ENCODE measurements around the gene ATP6V1F. TPM values are rescaled to one million over a fixed set of nuclear protein-coding genes. Genes with fewer than 3 reads are reported as not detected.

ATP6V1F gene
- total RNA-seq, 2 donors from 2014 or later: 122 to 157 TPM

DNA sequence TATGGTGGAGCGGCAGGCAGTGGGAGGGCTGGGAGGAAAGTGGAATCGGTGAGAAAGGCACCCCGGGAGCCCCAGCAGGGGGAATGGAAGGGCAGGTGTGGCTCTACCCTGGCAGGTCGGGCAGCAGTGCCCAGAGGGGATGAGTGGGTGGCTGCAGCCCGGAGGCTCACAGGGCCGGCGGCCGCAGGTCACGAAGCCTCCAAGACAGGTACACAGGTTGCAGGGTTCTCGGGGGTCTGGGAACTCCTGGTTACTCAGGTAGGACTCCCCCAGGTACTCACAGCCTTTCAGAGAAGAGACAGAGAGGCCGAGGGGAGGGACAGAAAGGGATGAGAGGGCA, 26.1 kb downstream of the ATP6V1F start:
- Mint-ChIP-seq H3K9me3 (no peaks in the 10 kb centered on the region), H3K4me1 (peaks cover 4% of the 10 kb centered on the region), H3K36me3 (ENCODE audit: low read depth) (peaks cover 2% of the 10 kb centered on the region), H3K27me3 (ENCODE audit: insufficient read depth) (peaks cover 9% of the 10 kb centered on the region), H3K4me3 (no peak overlapping the region), H3K27ac (no peak overlapping the region)
- no peaks in the 10 kb centered on the region for H3K4me1 ChIP-seq (ENCODE audit: control insufficient read depth, insufficient read depth, low read length)
- H3K27ac ChIP-seq (ENCODE audit: low read depth, low read length): no peak overlapping the region
- TF ChIP-seq, protein P1, sequence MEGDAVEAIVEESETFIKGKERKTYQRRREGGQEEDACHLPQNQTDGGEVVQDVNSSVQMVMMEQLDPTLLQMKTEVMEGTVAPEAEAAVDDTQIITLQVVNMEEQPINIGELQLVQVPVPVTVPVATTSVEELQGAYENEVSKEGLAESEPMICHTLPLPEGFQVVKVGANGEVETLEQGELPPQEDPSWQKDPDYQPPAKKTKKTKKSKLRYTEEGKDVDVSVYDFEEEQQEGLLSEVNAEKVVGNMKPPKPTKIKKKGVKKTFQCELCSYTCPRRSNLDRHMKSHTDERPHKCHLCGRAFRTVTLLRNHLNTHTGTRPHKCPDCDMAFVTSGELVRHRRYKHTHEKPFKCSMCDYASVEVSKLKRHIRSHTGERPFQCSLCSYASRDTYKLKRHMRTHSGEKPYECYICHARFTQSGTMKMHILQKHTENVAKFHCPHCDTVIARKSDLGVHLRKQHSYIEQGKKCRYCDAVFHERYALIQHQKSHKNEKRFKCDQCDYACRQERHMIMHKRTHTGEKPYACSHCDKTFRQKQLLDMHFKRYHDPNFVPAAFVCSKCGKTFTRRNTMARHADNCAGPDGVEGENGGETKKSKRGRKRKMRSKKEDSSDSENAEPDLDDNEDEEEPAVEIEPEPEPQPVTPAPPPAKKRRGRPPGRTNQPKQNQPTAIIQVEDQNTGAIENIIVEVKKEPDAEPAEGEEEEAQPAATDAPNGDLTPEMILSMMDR (conservative IDR thresholded peaks at IDR 0.05): no peak
- no peak for DNase-seq
- no peaks in the 10 kb centered on the region for H3K36me3 ChIP-seq (ENCODE audit: control insufficient read depth, insufficient read depth, low read length)
- H3K9ac ChIP-seq (ENCODE audit: extremely low read depth, low read length, poor library complexity, severe bottlenecking): no peak overlapping the region
- no peaks in the 10 kb centered on the region for H3K9me3 ChIP-seq (ENCODE audit: control insufficient read depth, low read length)
- H3K4me3 ChIP-seq (ENCODE audit: low read length): no peak overlapping the region
- H3K27me3 ChIP-seq (ENCODE audit: control insufficient read depth, insufficient read depth, low read length, poor library complexity, severe bottlenecking): no peaks in the 10 kb centered on the region
- WGBS, 2 experiments (ENCODE audit: insufficient coverage in 1 of 2, insufficient read length in 1 of 2): 84 to 89% methylated on average over 6 to 11 of the region's 11 CpGs

- Histone ChIP-seq H3K36me3 (ENCODE audit: control insufficient read depth, insufficient read depth, low read length) (no peaks in the 10 kb centered on the region), H3K27ac (ENCODE audit: low read depth, low read length) (no peak overlapping the region), H3K4me1 (ENCODE audit: control insufficient read depth, insufficient read depth, low read length) (no peaks in the 10 kb centered on the region), H3K9ac (ENCODE audit: extremely low read depth, low read length, poor library complexity, severe bottlenecking) (no peak overlapping the region), H3K27me3 (ENCODE audit: control insufficient read depth, insufficient read depth, low read length, poor library complexity, severe bottlenecking) (no peaks in the 10 kb centered on the region), H3K4me3 (ENCODE audit: low read length) (no peak overlapping the region), H3K9me3 (ENCODE audit: control insufficient read depth, low read length) (no peaks in the 10 kb centered on the region)
- TF ChIP-seq, protein P1 (conservative IDR thresholded peaks at IDR 0.05): no peak
- Mint-ChIP-seq H3K36me3 (ENCODE audit: low read depth) (peaks cover 2% of the 10 kb centered on the region), H3K27me3 (ENCODE audit: insufficient read depth) (peaks cover 9% of the 10 kb centered on the region), H3K9me3 (no peaks in the 10 kb centered on the region), H3K4me3 (no peak overlapping the region), H3K4me1 (peaks cover 3% of the 10 kb centered on the region), H3K27ac (no peak overlapping the region)
- 79 to 81% methylated on average over 5 to 8 of the region's 8 CpGs for WGBS, 2 experiments (ENCODE audit: insufficient coverage in 1 of 2, insufficient read length in 1 of 2)
- DNase-seq: no peak
These were observed 26.5 kb downstream of the ATP6V1F start for GRCh38 chr7:128889121-128889520.

GRCh38 chr7:128890306-128891109, 27.9 kb downstream of the ATP6V1F start:
- peak; percentile 82 for DNase-seq
- Histone ChIP-seq H3K4me3 (ENCODE audit: low read length) (no peak overlapping the region), H3K36me3 (ENCODE audit: control insufficient read depth, insufficient read depth, low read length) (no peaks in the 10 kb centered on the region), H3K4me1 (ENCODE audit: control insufficient read depth, insufficient read depth, low read length) (no peaks in the 10 kb centered on the region), H3K9me3 (ENCODE audit: control insufficient read depth, low read length) (no peaks in the 10 kb centered on the region), H3K27me3 (ENCODE audit: control insufficient read depth, insufficient read depth, low read length, poor library complexity, severe bottlenecking) (no peaks in the 10 kb centered on the region), H3K9ac (ENCODE audit: extremely low read depth, low read length, poor library complexity, severe bottlenecking) (no peak overlapping the region), H3K27ac (ENCODE audit: low read depth, low read length) (no peak overlapping the region)
- H3K9me3 Mint-ChIP-seq: no peaks in the 10 kb centered on the region
- peaks cover 9% of the 10 kb centered on the region for H3K27me3 Mint-ChIP-seq (ENCODE audit: insufficient read depth)
- H3K4me3 Mint-ChIP-seq: peak overlapping the region; percentile 10
- no peak overlapping the region for H3K27ac Mint-ChIP-seq
- 79 to 85% methylated on average over 28 to 64 of the region's 67 CpGs for WGBS, 2 experiments (ENCODE audit: insufficient coverage in 1 of 2, insufficient read length in 1 of 2)
- H3K4me1 Mint-ChIP-seq: no peaks in the 10 kb centered on the region
- TF ChIP-seq, protein P1 (conservative IDR thresholded peaks at IDR 0.05): peak; percentile 40
- peaks cover 2% of the 10 kb centered on the region for H3K36me3 Mint-ChIP-seq (ENCODE audit: low read depth)
